Fibroblast of peridontal ligament (primary cell): ENCODE results near the gene SHMT2.

ENCODE experiments used
- DNase-seq: peaks from one replicate; pipeline ENCODE4 v3.0.0-alpha.2; 2010; ENCODE audit errors: extremely low read depth

The SHMT2 gene

GRCh38 chr12:57229634-57230380 is at the start of gene SHMT2:
TSS of gene SHMT2 (plus strand) at chr12:57229711. CDS start at chr12:57229779, 68 bp downstream.
- peak; percentile 97 for DNase-seq

- no peak for DNase-seq
Measured at GRCh38 chr12:57180321-57180989, 49.1 kb upstream of the SHMT2 start.

GRCh38 chr12:57181072-57181471 is 48.4 kb upstream of the SHMT2 start:
- DNase-seq, result no peak

- peak; percentile 40 for DNase-seq
Measured at GRCh38 chr12:57181561-57182155, 47.9 kb upstream of the SHMT2 start.

GRCh38 chr12:57182918-57183575 is 46.5 kb upstream of the SHMT2 start:
- DNase-seq, result peak; percentile 65

GRCh38 chr12:57183939-57184725 is 45.4 kb upstream of the SHMT2 start:
- DNase-seq, result no peak

- DNase-seq, result no peak
Measured at GRCh38 chr12:57185403-57185802, 44.1 kb upstream of the SHMT2 start.

- no peak for DNase-seq
Measured at GRCh38 chr12:57185906-57186508, 43.5 kb upstream of the SHMT2 start.

GRCh38 chr12:57187222-57188089 is 42.1 kb upstream of the SHMT2 start:
- no peak for DNase-seq

- DNase-seq, result no peak
Measured at GRCh38 chr12:57188090-57188425, 41.5 kb upstream of the SHMT2 start.

- DNase-seq, result peak; percentile 28
Measured at GRCh38 chr12:57190037-57190436, 39.5 kb upstream of the SHMT2 start.

- DNase-seq, result no peak
Measured at GRCh38 chr12:57190821-57191220, 38.7 kb upstream of the SHMT2 start.

GRCh38 chr12:57191410-57191809 is 38.1 kb upstream of the SHMT2 start:
- DNase-seq, result peak; percentile 25

GRCh38 chr12:57192920-57193319 is 36.6 kb upstream of the SHMT2 start:
- no peak for DNase-seq

- no peak for DNase-seq
Measured at GRCh38 chr12:57193706-57194245, 35.7 kb upstream of the SHMT2 start.

GRCh38 chr12:57194253-57194652 is 35.3 kb upstream of the SHMT2 start:
- no peak for DNase-seq

- DNase-seq, result no peak
Measured at GRCh38 chr12:57195186-57195585, 34.3 kb upstream of the SHMT2 start.

- DNase-seq, result no peak
Measured at GRCh38 chr12:57195611-57196371, 33.7 kb upstream of the SHMT2 start.

GRCh38 chr12:57196439-57196838 is 33.1 kb upstream of the SHMT2 start:
- no peak for DNase-seq
